A673 (cell line): ENCODE measurements around the gene TAF3. TPM values are rescaled to one million over a fixed set of nuclear protein-coding genes. Genes with fewer than 3 reads are reported as not detected.
"Not testable (repeated sequence)": the region's sequence is repeated elsewhere in the genome, so short reads cannot be mapped to it uniquely, and the experiment has no call there.

Source experiments
- Bru-seq: library from RNA; stranded (reverse); fragments of 400-500 nt; gene quantifications from one replicate; lab custom pipeline; 2021; lab: Mats Ljungman, UMichigan
- BruChase-seq, 2 experiments: library from RNA; stranded (reverse); fragments of 400-500 nt; gene quantifications; one replicate each; lab custom pipeline; 2021; lab: Mats Ljungman, UMichigan
- BruUV-seq: library from RNA; stranded (reverse); fragments of 400-500 nt; replicated peaks from 2 replicates; lab custom pipeline; 2021; lab: Mats Ljungman, UMichigan
- CTCF ChIA-PET: fragments of 300-600 bp; sonication (Branson Sonifier 250); formaldehyde crosslinking; loops from one replicate; lab custom pipeline; 2022; ENCODE audit warnings: antibody characterized with exemption; lab: Charles Lee
- POLR2A ChIA-PET: fragments of 300-600 bp; sonication (Branson Sonifier 250); formaldehyde crosslinking; loops from one replicate; lab custom pipeline; 2022; ENCODE audit warnings: antibody characterized with exemption; ENCODE audit not compliant: low non-redundant PET; lab: Charles Lee
- DNase-seq: peaks from one replicate; pipeline ENCODE4 v3.0.0-alpha.2; 2015; ENCODE audit warnings: low spot score
- H3K27ac ChIP-seq: fragments of 200-600 bp; sonication (generic); 2 replicates; pipeline ENCODE4 v1.5.1; 2016; ENCODE audit warnings: mixed run types, low read depth, mild to moderate bottlenecking, mixed read lengths, antibody characterized with exemption, low read length; ENCODE audit not compliant: poor library complexity, severe bottlenecking
- H3K27me3 ChIP-seq: fragments of 200-600 bp; sonication (generic); replicated peaks from 2 replicates; pipeline ENCODE4 v1.6.1; 2017; ENCODE audit warnings: mixed run types, low read depth, mild to moderate bottlenecking, mixed read lengths, antibody characterized with exemption, low read length; ENCODE audit not compliant: insufficient read depth, poor library complexity
- H3K36me3 ChIP-seq: fragments of 200-600 bp; sonication (generic); 2 replicates; pipeline ENCODE4 v1.6.1; 2016; ENCODE audit warnings: mixed run types, mild to moderate bottlenecking, mixed read lengths, antibody characterized with exemption, low read length; ENCODE audit not compliant: insufficient read depth, poor library complexity, severe bottlenecking
- H3K4me1 ChIP-seq: fragments of 200-600 bp; sonication (generic); 2 replicates; pipeline ENCODE4 v1.6.1; 2017; ENCODE audit warnings: mixed run types, mild to moderate bottlenecking, mixed read lengths, antibody characterized with exemption, low read length; ENCODE audit not compliant: insufficient read depth, poor library complexity, severe bottlenecking
- H3K4me3 ChIP-seq: fragments of 200-600 bp; sonication (generic); 2 replicates; pipeline ENCODE4 v1.5.1; 2016; ENCODE audit warnings: low read depth, mixed run types, mild to moderate bottlenecking, mixed read lengths, low read length; ENCODE audit not compliant: poor library complexity, severe bottlenecking
- H3K9me3 ChIP-seq: fragments of 200-600 bp; sonication (generic); 2 replicates; pipeline ENCODE4 v1.6.1; 2016; ENCODE audit warnings: mixed run types, low read depth, mild to moderate bottlenecking, mixed read lengths, antibody characterized with exemption, low read length; ENCODE audit not compliant: poor library complexity, severe bottlenecking
- CTCF ChIP-seq: fragments of 300-800, 200-600 bp; sonication (generic); conservative IDR thresholded peaks from 2 replicates; pipeline ENCODE4 v1.5.1; 2017; ENCODE audit warnings: low read depth, mild to moderate bottlenecking, antibody characterized with exemption, low read length, moderate library complexity, mixed read lengths
- EZH2 ChIP-seq: fragments of 200-600 bp; sonication (generic); IDR thresholded peaks from 2 replicates; pipeline ENCODE4 v1.6.1; 2017; ENCODE audit warnings: borderline replicate concordance, low read depth, mild to moderate bottlenecking, mixed read lengths, antibody characterized with exemption, low read length; ENCODE audit not compliant: poor library complexity, severe bottlenecking
- intact Hi-C: fragments of 100-400 bp; cut with micrococcal nuclease; formaldehyde crosslinking; loops from one replicate; pipeline ENCODE4 v1.10.0; 2022; ENCODE audit not compliant: unreplicated experiment
- long read RNA-seq: library from polyadenylated mRNA; stranded (forward); transcript quantifications from one replicate; pipeline ENCODE4 v2.0.0, GENCODE V29; 2022
- total RNA-seq: library from RNA; stranded (reverse); gene quantifications from 2 replicates; pipeline ENCODE4 v1.2.3, GENCODE V29; 2021

Gene TAF3
- total RNA-seq (12.3 and 14.0 TPM in 2 replicates), Bru-seq, nascent RNA (percentile 77 among the genes with signal in this experiment), BruChase-seq, experiment 1, labeled RNA remaining after a 2-hour chase (percentile 69 among the genes with signal in this experiment), BruChase-seq, experiment 2, labeled RNA remaining after a 6-hour chase (percentile 73 among the genes with signal in this experiment)
- long read RNA-seq, full-length matches to known transcripts = 5 of 15 reads
- long read RNA-seq, partial matches to known transcripts = 5 of 15 reads
- long read RNA-seq, other reads (novel, unspliced or antisense) = 5 of 15 reads

- POLR2A ChIA-PET = interaction anchor here (0.6 to 1.0 kb wide), 2 partner anchors 12 to 31 kb away, joined by 4 read pairs; no protein-coding TSS in a partner anchor
- Histone ChIP-seq H3K4me3 (peak within 1 kb of the TSS; percentile 92), H3K27ac (peak within 1 kb of the TSS; percentile 79), H3K4me1 (peaks cover 7% of the 10 kb centered on the region), H3K36me3 (no peaks in the 10 kb centered on the region), H3K9me3 (no peaks in the 10 kb centered on the region), H3K27me3 (no peaks in the 10 kb centered on the region)
- intact Hi-C loops = no loop called here
- TF ChIP-seq EZH2 (no peak), CTCF (no peak)
- CTCF ChIA-PET = interaction anchor here (0.9 to 1.0 kb wide), 2 partner anchors 31 to 293 kb away, joined by 3 to 5 read pairs; partner anchors contain the start of genes ATP5F1C and KIN
- no TSS peak for BruUV-seq
- DNase-seq = peak; percentile 96
These were observed at the start of gene TAF3 for GRCh38 chr10:7818295-7819120. TAF3 (plus strand) TSS chr10:7818505; CDS start chr10:7818710, 205 bp downstream.

GRCh38 chr10:7773845-7774801, 44.2 kb upstream of the TAF3 start:
- Histone ChIP-seq H3K27me3 (no peaks in the 10 kb centered on the region), H3K36me3 (peaks cover 54% of the 10 kb centered on the region), H3K4me3 (no peak overlapping the region), H3K4me1 (no peaks in the 10 kb centered on the region), H3K27ac (no peak overlapping the region), H3K9me3 (no peaks in the 10 kb centered on the region)
- no TSS peak for BruUV-seq
- CTCF ChIA-PET = no interaction called here
- POLR2A ChIA-PET = no interaction called here
- DNase-seq = no peak
- intact Hi-C loops = no loop called here
- TF ChIP-seq CTCF = no peak
- TF ChIP-seq EZH2 = no peak

DNA sequence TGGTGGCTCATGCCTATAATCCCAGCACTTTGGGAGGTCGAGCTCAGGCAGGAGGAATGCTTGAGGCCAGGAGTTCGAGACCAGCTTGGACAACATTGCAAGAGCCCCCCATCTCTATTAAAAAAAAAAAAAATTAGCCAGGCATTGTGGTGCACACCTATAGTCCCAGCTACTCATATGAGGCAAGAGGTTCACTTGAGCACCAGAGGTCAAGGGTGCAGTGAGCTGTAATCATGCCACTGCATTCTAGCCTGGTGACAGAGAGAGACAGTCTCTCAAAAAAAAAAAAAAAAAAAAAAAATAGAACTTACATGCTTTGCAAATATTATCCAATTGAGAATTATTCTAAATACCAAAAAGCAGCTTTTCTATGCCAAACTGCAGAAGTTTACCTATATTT, 41.5 kb upstream of the TAF3 start:
- ChIA-PET CTCF (no interaction called here), POLR2A (no interaction called here)
- Histone ChIP-seq H3K4me1 (no peaks in the 10 kb centered on the region), H3K27me3 (no peaks in the 10 kb centered on the region), H3K9me3 (no peaks in the 10 kb centered on the region), H3K4me3 (no peak overlapping the region), H3K27ac (no peak overlapping the region), H3K36me3 (peaks cover 54% of the 10 kb centered on the region)
- BruUV-seq = no TSS peak
- intact Hi-C loops = no loop called here
- no peak for DNase-seq
- TF ChIP-seq EZH2 (no peak), CTCF (no peak)

- POLR2A ChIA-PET, H3K4me3 ChIP-seq, CTCF ChIA-PET, DNase-seq, H3K27me3 ChIP-seq, H3K4me1 ChIP-seq, intact Hi-C loops, H3K27ac ChIP-seq, BruUV-seq, H3K9me3 ChIP-seq: not testable (repeated sequence)
- H3K36me3 ChIP-seq = peaks cover 32% of the 10 kb centered on the region
These were observed 36.1 kb upstream of the TAF3 start for GRCh38 chr10:7782194-7782593.
